ENCODE data around the gene CHCHD3. TPM values are rescaled to one million over a fixed set of nuclear protein-coding genes. Genes with fewer than 3 reads are reported as not detected.

CHCHD3 gene
- total and polyA plus RNA-seq, 4 donors = 25.5 to 37.8 (median 31.8) TPM

- 90% methylated on average over 3 of the region's 3 CpGs for WGBS
Measured at GRCh38 chr7:132861424-132861823, 220.5 kb downstream of the CHCHD3 start.

More at GRCh38 chr7:132861424-132861823, 220.5 kb downstream of the CHCHD3 start:
- H3K9ac ChIP-seq (ENCODE audit: low read depth in 1 of 2, low read length in 2 of 2) = no peak overlapping the region
- DNase-seq (ENCODE audit: low spot score) = no peak
- H3K4me3 ChIP-seq (ENCODE audit: low read depth in 1 of 3, low read length in 3 of 3) = no peak overlapping the region
- no peaks in the 10 kb centered on the region for H3K27me3 ChIP-seq (ENCODE audit: control insufficient read depth in 4 of 4, insufficient read depth in 4 of 4, low read length in 3 of 4)
- H3K36me3 ChIP-seq (ENCODE audit: control insufficient read depth in 4 of 4, insufficient read depth in 3 of 4, low read depth in 1 of 4, low read length in 3 of 4) = no peaks in the 10 kb centered on the region
- H3K27ac ChIP-seq (ENCODE audit: low read depth in 1 of 2, low read length in 2 of 2) = no peak overlapping the region
- TF ChIP-seq GABPA (IDR thresholded peaks at IDR 0.05 in 1 of 2, conservative IDR thresholded peaks at IDR 0.05 in 1 of 2) (no peak), ATF3 (IDR thresholded peaks at IDR 0.05) (no peak), ZBTB33 (IDR thresholded peaks at IDR 0.05) (no peak), EGR1 (IDR thresholded peaks at IDR 0.05; ENCODE audit: low read depth in 2 of 2) (no peak), NR2F2 (IDR thresholded peaks at IDR 0.05) (no peak), HNF4A (conservative IDR thresholded peaks at IDR 0.05) (no peak), HNF4G (IDR thresholded peaks at IDR 0.05) (no peak), CTCF (IDR thresholded peaks at IDR 0.05; ENCODE audit: low read depth, low read length, missing input control) (no peak), REST (IDR thresholded peaks at IDR 0.05) (no peak), SP1 (IDR thresholded peaks at IDR 0.05) (no peak), FOXA1 (IDR thresholded peaks at IDR 0.05) (no peak), MAX (IDR thresholded peaks at IDR 0.05) (no peak), TAF1 (conservative IDR thresholded peaks at IDR 0.05) (no peak)
- H3K4me1 ChIP-seq (ENCODE audit: control insufficient read depth in 4 of 4, insufficient read depth in 4 of 4, low read length in 3 of 4) = no peaks in the 10 kb centered on the region
- peaks cover 0 to 5% (median 2%) of the 10 kb centered on the region in 4 donors for H3K9me3 ChIP-seq (ENCODE audit: control insufficient read depth in 4 of 4, low read length in 3 of 4)

Measured in liver (tissue), 9 donors.